ENCODE data around the gene CLDN20. TPM values are rescaled to one million over a fixed set of nuclear protein-coding genes. Genes with fewer than 3 reads are reported as not detected.
"Not testable (repeated sequence)": the region's sequence is repeated elsewhere in the genome, so short reads cannot be mapped to it uniquely, and the experiment has no call there.

CLDN20 gene
- total RNA-seq: 0.23 TPM

- no peak for DNase-seq (ENCODE audit: low spot score)
Observed at GRCh38 chr6:155263373-155264063, at the start of gene CLDN20. Gene CLDN20, plus strand, starts transcription at chr6:155264013. Its CDS starts 11,707 bp downstream, at chr6:155275720.

- no peak for DNase-seq (ENCODE audit: low spot score)
Observed at GRCh38 chr6:155215906-155216305, 47.9 kb upstream of the CLDN20 start.

GRCh38 chr6:155216312-155217046 is 47.3 kb upstream of the CLDN20 start:
- no peak for DNase-seq (ENCODE audit: low spot score)

- not testable (repeated sequence) for DNase-seq (ENCODE audit: low spot score)
Observed at GRCh38 chr6:155218711-155219110, 45.1 kb upstream of the CLDN20 start.

- no peak for DNase-seq (ENCODE audit: low spot score)
Observed at GRCh38 chr6:155219299-155219698, 44.5 kb upstream of the CLDN20 start.

- no peak for DNase-seq (ENCODE audit: low spot score)
Observed at GRCh38 chr6:155219858-155220301, 43.9 kb upstream of the CLDN20 start.

- no peak for DNase-seq (ENCODE audit: low spot score)
Observed at GRCh38 chr6:155221086-155221485, 42.7 kb upstream of the CLDN20 start.

- DNase-seq (ENCODE audit: low spot score): no peak
Observed at GRCh38 chr6:155222506-155222905, 41.3 kb upstream of the CLDN20 start.

GRCh38 chr6:155223646-155224451 is 40.0 kb upstream of the CLDN20 start:
- no peak for DNase-seq (ENCODE audit: low spot score)

- no peak for DNase-seq (ENCODE audit: low spot score)
Observed at GRCh38 chr6:155224618-155225017, 39.2 kb upstream of the CLDN20 start.

- no peak for DNase-seq (ENCODE audit: low spot score)
Observed at GRCh38 chr6:155227046-155227445, 36.8 kb upstream of the CLDN20 start.

- DNase-seq (ENCODE audit: low spot score): no peak
Observed at GRCh38 chr6:155228546-155229166, 35.2 kb upstream of the CLDN20 start.

GRCh38 chr6:155230975-155231374 is 32.8 kb upstream of the CLDN20 start:
- not testable (repeated sequence) for DNase-seq (ENCODE audit: low spot score)

- no peak for DNase-seq (ENCODE audit: low spot score)
Observed at GRCh38 chr6:155232848-155233247, 31.0 kb upstream of the CLDN20 start.

- no peak for DNase-seq (ENCODE audit: low spot score)
Observed at GRCh38 chr6:155234167-155234566, 29.6 kb upstream of the CLDN20 start.

GRCh38 chr6:155234687-155235086 is 29.1 kb upstream of the CLDN20 start:
- DNase-seq (ENCODE audit: low spot score): no peak

- no peak for DNase-seq (ENCODE audit: low spot score)
Observed at GRCh38 chr6:155235087-155235486, 28.7 kb upstream of the CLDN20 start.

- DNase-seq (ENCODE audit: low spot score): no peak
Observed at GRCh38 chr6:155237613-155238012, 26.2 kb upstream of the CLDN20 start.

GRCh38 chr6:155240905-155241600 is 22.8 kb upstream of the CLDN20 start:
- DNase-seq (ENCODE audit: low spot score): no peak

- no peak for DNase-seq (ENCODE audit: low spot score)
Observed at GRCh38 chr6:155241966-155242365, 21.8 kb upstream of the CLDN20 start.

- no peak for DNase-seq (ENCODE audit: low spot score)
Observed at GRCh38 chr6:155244434-155244833, 19.4 kb upstream of the CLDN20 start.
